CD4-positive, alpha-beta T cell (primary cell): ENCODE results near the gene EPRS1. TPM values are rescaled to one million over a fixed set of nuclear protein-coding genes. Genes with fewer than 3 reads are reported as not detected.

ENCODE experiments used
- ATAC-seq: fragments of 200-7000 bp; cut with Tn5 transposase; one replicate; pipeline ENCODE4 v1.10.0; 2022; ENCODE audit warnings: mild to moderate bottlenecking; ENCODE audit not compliant: poor library complexity
- CTCF ChIA-PET: fragments of 350-600 bp; sonication (Branson Sonifier 250); formaldehyde crosslinking; loops from one replicate; lab custom pipeline; 2021; ENCODE audit warnings: antibody characterized with exemption, inconsistent platforms; lab: Charles Lee
- POLR2A ChIA-PET: fragments of 350-600 bp; sonication (Branson Sonifier 250); formaldehyde crosslinking; loops from one replicate; lab custom pipeline; 2021; ENCODE audit warnings: antibody characterized with exemption, inconsistent platforms; lab: Charles Lee
- DNase-seq, 14 experiments: peaks; one replicate each; pipeline ENCODE4 v3.0.0-alpha.2; 2013 to 2020; ENCODE audit warnings: mixed read lengths in 2 of 14
- H3K27ac ChIP-seq, 2 donors: one replicate each; pipeline versions ENCODE4 v1.5.1 to v1.7.0; 2013; ENCODE audit warnings: low read length in 2 of 2, low read depth in 1 of 2, mild to moderate bottlenecking in 1 of 2
- H3K27me3 ChIP-seq, 2 experiments: 1 replicate in 1 of 2; 2 replicates in 1 of 2; pipeline versions ENCODE4 v1.6.1 to v1.7.0; 2013; ENCODE audit warnings: low read length in 2 of 2, control low read depth in 1 of 2, mild to moderate bottlenecking in 1 of 2, moderate library complexity in 1 of 2; ENCODE audit not compliant: insufficient read depth in 2 of 2, control insufficient read depth in 1 of 2
- H3K36me3 ChIP-seq: one replicate; pipeline ENCODE4 v1.6.1; 2013; ENCODE audit warnings: low read length, control low read depth; ENCODE audit not compliant: insufficient read depth
- H3K4me1 ChIP-seq: one replicate; pipeline ENCODE4 v1.6.1; 2013; ENCODE audit warnings: low read length, control low read depth; ENCODE audit not compliant: insufficient read depth
- H3K4me3 ChIP-seq: one replicate; pipeline ENCODE4 v1.5.1; 2013; ENCODE audit warnings: mild to moderate bottlenecking, low read length, moderate library complexity
- H3K9me3 ChIP-seq, 2 experiments: 1 replicate in 1 of 2; 2 replicates in 1 of 2; pipeline versions ENCODE4 v1.6.1 to v1.7.0; 2013; ENCODE audit warnings: low read length in 2 of 2, mild to moderate bottlenecking in 2 of 2, control low read depth in 1 of 2, moderate library complexity in 1 of 2; ENCODE audit not compliant: control insufficient read depth in 1 of 2, insufficient read depth in 1 of 2
- H3K27ac Mint-ChIP-seq: one replicate; pipeline ENCODE4 v1.8.0; 2020; ENCODE audit warnings: mixed read lengths
- H3K27me3 Mint-ChIP-seq: one replicate; pipeline ENCODE4 v1.8.0; 2021; ENCODE audit warnings: mixed read lengths
- H3K36me3 Mint-ChIP-seq: one replicate; pipeline ENCODE4 v1.8.0; 2021; ENCODE audit warnings: low read depth, mixed read lengths
- H3K4me1 Mint-ChIP-seq: one replicate; pipeline ENCODE4 v1.8.0; 2021; ENCODE audit warnings: low read depth, mixed read lengths
- H3K4me3 Mint-ChIP-seq: one replicate; pipeline ENCODE4 v1.8.0; 2020; ENCODE audit warnings: mild to moderate bottlenecking, mixed read lengths
- H3K9me3 Mint-ChIP-seq: one replicate; pipeline ENCODE4 v1.8.0; 2020; ENCODE audit warnings: mixed read lengths
- CTCF ChIP-seq: fragments of 200-600 bp; IDR thresholded peaks from one replicate; pipeline ENCODE4 v1.8.0; 2022; ENCODE audit warnings: antibody characterized with exemption, mild to moderate bottlenecking
- intact Hi-C, 2 experiments: fragments of 100-400 bp; cut with DNase I in 1 of 2; cut with micrococcal nuclease in 1 of 2; formaldehyde crosslinking; loops; one replicate each; pipeline versions ENCODE4 v1.15.1 to v1.9.0; 2023 to 2025; cut with DNase I, micrococcal nuclease
- total RNA-seq, 174 experiments: library from RNA in 2 of 174; stranded (reverse) in 2 of 174; gene quantifications; one replicate each; pipeline ENCODE4 v1.2.3 and lab custom pipeline; 2021 to 2026

EPRS1 gene
- total RNA-seq, 2 experiments from 2014 or later = 37.4 to 39.6 TPM

GRCh38 chr1:220011620-220012019 lies 34.7 kb downstream of the EPRS1 start:
- Mint-ChIP-seq H3K27ac (no peak overlapping the region), H3K27me3 (no peaks in the 10 kb centered on the region), H3K4me1 (peaks cover 5% of the 10 kb centered on the region), H3K36me3 (peaks cover 99% of the 10 kb centered on the region), H3K4me3 (no peak overlapping the region), H3K9me3 (no peaks in the 10 kb centered on the region)
- intact Hi-C loops = no loop called here
- DNase-seq (no peak), ATAC-seq (no peak)
- Histone ChIP-seq H3K36me3 (peaks cover 65% of the 10 kb centered on the region), H3K9me3 (no peaks in the 10 kb centered on the region), H3K27me3 (no peaks in the 10 kb centered on the region), H3K4me3 (no peak overlapping the region), H3K27ac (no peak overlapping the region), H3K4me1 (no peaks in the 10 kb centered on the region)
- ChIA-PET POLR2A (no interaction called here), CTCF (interaction anchor here (0.7 kb wide), 1 partner anchor 35 kb away, joined by 3 read pairs; the partner anchor contains the start of gene EPRS1)
- TF ChIP-seq CTCF = no peak

DNA sequence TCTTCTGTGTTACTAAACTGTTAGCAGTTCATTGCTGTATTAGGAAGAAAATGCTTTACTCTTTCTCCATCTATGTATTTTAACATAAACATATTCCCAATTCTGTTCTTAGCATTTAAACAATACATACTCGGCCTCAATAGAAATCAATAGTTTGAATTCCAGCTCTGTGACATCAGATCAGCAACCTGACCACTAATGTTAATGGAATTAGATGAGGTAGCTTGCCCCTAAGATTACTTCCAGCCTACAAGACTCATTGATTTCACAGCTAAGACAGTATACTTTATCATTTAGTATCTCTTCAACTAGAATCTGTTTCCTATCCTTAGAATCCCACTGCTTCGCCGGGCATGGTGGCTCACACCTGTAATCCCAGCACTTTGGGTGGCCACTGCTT lies 38.9 kb downstream of the EPRS1 start:
- H3K36me3 ChIP-seq = peaks cover 81% of the 10 kb centered on the region
- POLR2A ChIA-PET = no interaction called here

DNA sequence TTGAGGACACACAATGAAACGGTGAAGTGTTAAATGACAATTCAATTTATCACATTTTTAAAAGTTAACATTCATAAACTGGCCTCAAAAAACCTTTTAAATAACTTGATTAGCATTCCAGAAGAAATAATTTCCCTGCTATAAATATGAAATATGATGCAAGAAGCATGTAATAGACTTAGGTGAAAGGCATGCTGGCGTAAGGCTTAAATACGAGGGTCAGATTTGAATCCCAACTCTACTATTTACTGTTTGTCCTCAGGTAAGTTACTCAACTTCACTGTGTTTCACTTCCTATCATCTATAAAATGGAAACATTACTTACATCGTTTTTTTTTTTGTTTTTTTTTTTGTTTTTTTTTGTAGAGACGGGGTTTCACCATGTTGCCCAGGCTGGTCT lies 40.8 kb downstream of the EPRS1 start:
- ChIA-PET CTCF (no interaction called here), POLR2A (no interaction called here)
- no peak overlapping the region for H3K27ac Mint-ChIP-seq
- H3K4me3 Mint-ChIP-seq = no peak overlapping the region
- no peaks in the 10 kb centered on the region for H3K27me3 Mint-ChIP-seq
- DNase-seq (no peak), ATAC-seq (no peak)
- H3K36me3 Mint-ChIP-seq = peaks cover 83% of the 10 kb centered on the region
- no peak overlapping the region for H3K4me3 ChIP-seq
- H3K9me3 Mint-ChIP-seq = no peaks in the 10 kb centered on the region
- no peaks in the 10 kb centered on the region for H3K27me3 ChIP-seq
- TF ChIP-seq CTCF = no peak
- H3K36me3 ChIP-seq = peaks cover 86% of the 10 kb centered on the region
- intact Hi-C loops = no loop called here
- no peaks in the 10 kb centered on the region for H3K9me3 ChIP-seq
- H3K4me1 ChIP-seq = no peaks in the 10 kb centered on the region
- no peak overlapping the region for H3K27ac ChIP-seq
- H3K4me1 Mint-ChIP-seq = no peaks in the 10 kb centered on the region

More for the DNA sequence above, 38.9 kb downstream of the EPRS1 start:
- CTCF ChIA-PET = no interaction called here
- Histone ChIP-seq H3K4me3 (no peak overlapping the region), H3K4me1 (no peaks in the 10 kb centered on the region), H3K27me3 (no peaks in the 10 kb centered on the region), H3K27ac (no peak overlapping the region), H3K9me3 (no peaks in the 10 kb centered on the region)
- Mint-ChIP-seq H3K9me3 (no peaks in the 10 kb centered on the region), H3K27ac (no peak overlapping the region), H3K36me3 (peaks cover 91% of the 10 kb centered on the region), H3K27me3 (no peaks in the 10 kb centered on the region), H3K4me1 (no peaks in the 10 kb centered on the region), H3K4me3 (no peak overlapping the region)
- intact Hi-C loops = no loop called here
- ATAC-seq (no peak), DNase-seq (no peak)
- no peak for TF ChIP-seq CTCF
